Fibroblast of lung (primary cell): ENCODE measurements around the gene RAB23. TPM values are rescaled to one million over a fixed set of nuclear protein-coding genes. Genes with fewer than 3 reads are reported as not detected.
A peak's percentile ranks its signal among the peaks of the same experiment; 100 is the strongest.
"Not testable (repeated sequence)": the region's sequence is repeated elsewhere in the genome, so short reads cannot be mapped to it uniquely, and the experiment has no call there.

ENCODE experiments used
- DNase-seq, 2 donors: peaks; one replicate each; pipeline versions ENCODE4 v3.0.0 to v3.0.0-alpha.2; 2010; ENCODE audit warnings: low read depth in 2 of 2
- H2AFZ ChIP-seq: 2 replicates; pipeline ENCODE4 v1.5.1; 2012; ENCODE audit warnings: low read length, control low read depth, inconsistent platforms
- H3K27ac ChIP-seq: 2 replicates; pipeline ENCODE4 v1.5.1; 2011; ENCODE audit warnings: low read length, control low read depth; ENCODE audit not compliant: insufficient read depth
- H3K27me3 ChIP-seq: 2 replicates; pipeline ENCODE4 v1.5.1; 2011; ENCODE audit warnings: mild to moderate bottlenecking, low read length; ENCODE audit not compliant: control insufficient read depth, insufficient read depth
- H3K36me3 ChIP-seq: 2 replicates; pipeline ENCODE4 v1.5.1; 2011; ENCODE audit warnings: low read length; ENCODE audit not compliant: control insufficient read depth, insufficient read depth
- H3K4me1 ChIP-seq: 2 replicates; pipeline ENCODE4 v1.5.1; 2011; ENCODE audit warnings: low read length; ENCODE audit not compliant: control insufficient read depth, insufficient read depth; ENCODE audit errors: extremely low read depth
- H3K4me2 ChIP-seq: 2 replicates; pipeline ENCODE4 v1.5.1; 2011; ENCODE audit warnings: low read length, control low read depth; ENCODE audit not compliant: insufficient read depth; ENCODE audit errors: extremely low read depth
- H3K4me3 ChIP-seq, 4 experiments: fragments of 200-600 bp in 1 of 4; sonication (generic) in 1 of 4; replicated peaks in 1 of 4; 2 replicates each; pipeline ENCODE4 v1.5.1; 2011 to 2016; ENCODE audit warnings: low read length in 4 of 4, low read depth in 3 of 4, mild to moderate bottlenecking in 3 of 4, control low read depth in 2 of 4, inconsistent platforms in 1 of 4, mixed read lengths in 1 of 4; ENCODE audit not compliant: insufficient read depth in 1 of 4; ENCODE audit errors: control extremely low read depth in 1 of 4
- H3K79me2 ChIP-seq: 2 replicates; pipeline ENCODE4 v1.5.1; 2012; ENCODE audit warnings: mild to moderate bottlenecking, low read length, inconsistent platforms; ENCODE audit not compliant: control insufficient read depth, insufficient read depth
- H3K9ac ChIP-seq: 2 replicates; pipeline ENCODE4 v1.5.1; 2011; ENCODE audit warnings: mild to moderate bottlenecking, low read length, control low read depth; ENCODE audit not compliant: insufficient read depth
- H3K9me3 ChIP-seq: 2 replicates; pipeline ENCODE4 v1.5.1; 2012; ENCODE audit warnings: low read depth, low read length; ENCODE audit not compliant: control insufficient read depth, insufficient read depth
- H4K20me1 ChIP-seq: 2 replicates; pipeline ENCODE4 v1.5.1; 2011; ENCODE audit warnings: low read length; ENCODE audit not compliant: control insufficient read depth, insufficient read depth; ENCODE audit errors: extremely low read depth
- CTCF ChIP-seq, 2 donors: IDR thresholded peaks in 1 of 2; conservative IDR thresholded peaks in 1 of 2; 1 replicate in 1 of 2; 2 replicates in 1 of 2; pipeline ENCODE4 v1.5.1; 2011 to 2012; ENCODE audit warnings: low read length in 2 of 2, control low read depth in 1 of 2, inconsistent platforms in 1 of 2, low read depth in 1 of 2, mild to moderate bottlenecking in 1 of 2
- EZH2 ChIP-seq: IDR thresholded peaks from 2 replicates; pipeline ENCODE4 v1.5.1; 2012; ENCODE audit warnings: low read length, control low read depth, mild to moderate bottlenecking; ENCODE audit errors: missing control alignments
- polyA plus RNA-seq, 2 donors: library from polyadenylated mRNA; depleted of rRNA in 1 of 2; stranded (reverse) in 1 of 2; unstranded in 1 of 2; fragments of >200 nt; gene quantifications; 2 replicates each; pipeline ENCODE4 v1.2.1, GENCODE V29; 2011 to 2012; ENCODE audit warnings: missing spikeins in 1 of 2
- total RNA-seq: library from RNA; depleted of rRNA; stranded (reverse); fragments of >200 nt; gene quantifications from 2 replicates; pipeline ENCODE4 v1.2.1, GENCODE V29; 2014

The RAB23 gene
- total and polyA plus RNA-seq, 2 donors (not counting 1 experiment from before 2014, with no cell fraction given): 61.2 to 68.0 TPM

GRCh38 chr6:57247603-57248002, 25.5 kb upstream of the RAB23 start:
- Histone ChIP-seq H3K79me2 (no peaks in the 10 kb centered on the region), H3K36me3 (no peaks in the 10 kb centered on the region), H3K4me2 (no peak overlapping the region), H3K27ac (no peak overlapping the region), H3K27me3 (no peaks in the 10 kb centered on the region), H3K9ac (no peak overlapping the region), H4K20me1 (no peaks in the 10 kb centered on the region), H3K4me1 (peaks cover 3% of the 10 kb centered on the region), H2AFZ (no peak overlapping the region), H3K4me3 (no peak overlapping the region), H3K9me3 (no peaks in the 10 kb centered on the region)
- DNase-seq: peak; percentile 48 to 50
- TF ChIP-seq EZH2 (no peak), CTCF (conservative IDR thresholded peaks at IDR 0.05 in 1 of 2, IDR thresholded peaks at IDR 0.05 in 1 of 2; ENCODE audit: low read depth in 1 of 2, low read length in 2 of 2) (no peak)

- no peak for DNase-seq
- no peak for TF ChIP-seq CTCF (conservative IDR thresholded peaks at IDR 0.05 in 1 of 2, IDR thresholded peaks at IDR 0.05 in 1 of 2; ENCODE audit: low read depth in 1 of 2, low read length in 2 of 2)
- no peak for TF ChIP-seq EZH2
- H3K79me2 ChIP-seq: no peaks in the 10 kb centered on the region
- no peaks in the 10 kb centered on the region for H3K36me3 ChIP-seq
- H3K4me3 ChIP-seq: no peak overlapping the region
- no peak overlapping the region for H2AFZ ChIP-seq
- no peaks in the 10 kb centered on the region for H3K9me3 ChIP-seq
- no peak overlapping the region for H3K9ac ChIP-seq
- H3K27ac ChIP-seq: no peak overlapping the region
- no peaks in the 10 kb centered on the region for H4K20me1 ChIP-seq
- H3K4me1 ChIP-seq: peaks cover 4% of the 10 kb centered on the region
- no peaks in the 10 kb centered on the region for H3K27me3 ChIP-seq
- no peak overlapping the region for H3K4me2 ChIP-seq
Observed at GRCh38 chr6:57246307-57246706, 24.2 kb upstream of the RAB23 start.

GRCh38 chr6:57243954-57244353, 21.8 kb upstream of the RAB23 start:
- H3K27ac ChIP-seq: no peak overlapping the region
- no peak overlapping the region for H2AFZ ChIP-seq
- TF ChIP-seq CTCF (conservative IDR thresholded peaks at IDR 0.05 in 1 of 2, IDR thresholded peaks at IDR 0.05 in 1 of 2; ENCODE audit: low read depth in 1 of 2, low read length in 2 of 2) (no peak), EZH2 (no peak)
- H3K4me2 ChIP-seq: no peak overlapping the region
- H3K9me3 ChIP-seq: no peaks in the 10 kb centered on the region
- no peak overlapping the region for H3K4me3 ChIP-seq
- DNase-seq: no peak
- peaks cover 4% of the 10 kb centered on the region for H3K4me1 ChIP-seq
- H3K36me3 ChIP-seq: no peaks in the 10 kb centered on the region
- no peaks in the 10 kb centered on the region for H3K27me3 ChIP-seq
- H3K79me2 ChIP-seq: no peaks in the 10 kb centered on the region
- no peak overlapping the region for H3K9ac ChIP-seq
- no peaks in the 10 kb centered on the region for H4K20me1 ChIP-seq

- not testable (repeated sequence) for H3K4me2 ChIP-seq, H3K9me3 ChIP-seq, H3K4me1 ChIP-seq, H3K4me3 ChIP-seq, H3K27me3 ChIP-seq, H3K79me2 ChIP-seq, H3K9ac ChIP-seq, DNase-seq, H4K20me1 ChIP-seq, H3K27ac ChIP-seq, H2AFZ ChIP-seq, H3K36me3 ChIP-seq
Observed at GRCh38 chr6:57243526-57243925, 21.4 kb upstream of the RAB23 start.
